ENCODE measurements around the gene EXOC4.

EXOC4 gene

GRCh38 chr7:134037991-134038390 is 785.1 kb downstream of the EXOC4 start:
- TF ChIP-seq CTCF (IDR thresholded peaks at IDR 0.05; ENCODE audit: control extremely low read depth, extremely low read depth, low read depth, missing control alignments) = no peak
- POLR2A ChIA-PET = no interaction called here
- DNase-seq (ENCODE audit: extremely low spot score) = no peak
- CTCF ChIA-PET = no interaction called here

- CTCF ChIA-PET = no interaction called here
- POLR2A ChIA-PET = no interaction called here
- no peak for DNase-seq (ENCODE audit: extremely low spot score)
- no peak for TF ChIP-seq CTCF (IDR thresholded peaks at IDR 0.05; ENCODE audit: control extremely low read depth, extremely low read depth, low read depth, missing control alignments)
These were observed 788.1 kb downstream of the EXOC4 start for GRCh38 chr7:134040988-134041387.

GRCh38 chr7:134041477-134041876 is 788.6 kb downstream of the EXOC4 start:
- no peak for DNase-seq (ENCODE audit: extremely low spot score)
- CTCF ChIA-PET = no interaction called here
- POLR2A ChIA-PET = no interaction called here
- TF ChIP-seq CTCF (IDR thresholded peaks at IDR 0.05; ENCODE audit: control extremely low read depth, extremely low read depth, low read depth, missing control alignments) = no peak

- ChIA-PET CTCF (no interaction called here), POLR2A (no interaction called here)
- no peak for TF ChIP-seq CTCF (IDR thresholded peaks at IDR 0.05; ENCODE audit: control extremely low read depth, extremely low read depth, low read depth, missing control alignments)
- DNase-seq (ENCODE audit: extremely low spot score) = no peak
These were observed 789.4 kb downstream of the EXOC4 start for GRCh38 chr7:134042307-134042706.

- ChIA-PET POLR2A (no interaction called here), CTCF (interaction anchor here (1.1 kb wide), 1 partner anchor 97 kb away, joined by 3 read pairs; no protein-coding TSS in a partner anchor)
- TF ChIP-seq CTCF (IDR thresholded peaks at IDR 0.05; ENCODE audit: control extremely low read depth, extremely low read depth, low read depth, missing control alignments) = no peak
- no peak for DNase-seq (ENCODE audit: extremely low spot score)
These were observed 791.8 kb downstream of the EXOC4 start for GRCh38 chr7:134044682-134045081.

GRCh38 chr7:134045716-134046115 is 792.8 kb downstream of the EXOC4 start:
- no peak for DNase-seq (ENCODE audit: extremely low spot score)
- ChIA-PET POLR2A (no interaction called here), CTCF (interaction anchor here (0.9 to 1.3 kb wide), 4 partner anchors 12 to 96 kb away, joined by 3 read pairs; no protein-coding TSS in a partner anchor)
- no peak for TF ChIP-seq CTCF (IDR thresholded peaks at IDR 0.05; ENCODE audit: control extremely low read depth, extremely low read depth, low read depth, missing control alignments)

Data from GM10248 (cell line).